ENCODE results near the gene PPP4R1. TPM values are rescaled to one million over a fixed set of nuclear protein-coding genes. Genes with fewer than 3 reads are reported as not detected.

Gene PPP4R1
- total and polyA plus RNA-seq, 2 of the 4 experiments (the other 2 are of a cell fraction) = 80.6 to 123 TPM

- no peak overlapping the region for H2BK20ac ChIP-seq (ENCODE audit: low read depth, low read length)
Observed at GRCh38 chr18:9550429-9550828, 63.9 kb downstream of the PPP4R1 start.

More at GRCh38 chr18:9550429-9550828, 63.9 kb downstream of the PPP4R1 start:
- no peak overlapping the region for H2AK9ac ChIP-seq (replicated peaks; ENCODE audit: low read depth, low read length, poor library complexity)
- H2BK15ac ChIP-seq (ENCODE audit: low read depth, low read length) = no peak overlapping the region
- H3K18ac ChIP-seq (ENCODE audit: low read depth, low read length) = no peak overlapping the region
- H3K27ac ChIP-seq (ENCODE audit: insufficient read depth, low read length) = no peak overlapping the region
- H3K4me3 ChIP-seq (ENCODE audit: insufficient read depth, low read depth, low read length) = no peak overlapping the region
- H3K4ac ChIP-seq (ENCODE audit: low read depth, low read length) = no peak overlapping the region
- H2BK120ac ChIP-seq (ENCODE audit: low read depth, low read length) = no peak overlapping the region
- intact Hi-C loops (cut with micrococcal nuclease) = no loop called here
- H3K79me1 ChIP-seq (ENCODE audit: low read depth in 1 of 2, low read length in 2 of 2) = peaks cover 31 to 67% of the 10 kb centered on the region in 2 experiments
- dilution Hi-C loops (cut with HindIII; ENCODE audit: low sequenced_read_pairs, unreplicated experiment) = no loop called here
- no peak overlapping the region for H4K8ac ChIP-seq (ENCODE audit: low read depth in 2 of 2, low read length in 2 of 2)
- peaks cover 57% of the 10 kb centered on the region for H3K36me3 ChIP-seq (ENCODE audit: control insufficient read depth, insufficient read depth, low read length)
- no peak for DNase-seq
- POLR2A ChIA-PET (ENCODE audit: unreplicated experiment) = no interaction called here
- H3K4me2 ChIP-seq (ENCODE audit: low read depth, low read length) = no peak overlapping the region
- peaks cover 15% of the 10 kb centered on the region; the same call in 1 of the 2 replicates for H3K9me1 ChIP-seq (ENCODE audit: insufficient read depth, low read length)
- H4K91ac ChIP-seq (ENCODE audit: insufficient read depth, low read depth, low read length) = no peak overlapping the region
- H2AFZ ChIP-seq (replicated peaks; ENCODE audit: low read length, poor library complexity) = no peak overlapping the region
- H3K9me3 ChIP-seq (ENCODE audit: control insufficient read depth, insufficient read depth, low read length) = peaks cover 4% of the 10 kb centered on the region
- no peaks in the 10 kb centered on the region for H3K27me3 ChIP-seq (ENCODE audit: control insufficient read depth, insufficient read depth, low read length)
- H4K20me1 ChIP-seq (ENCODE audit: insufficient read depth, low read length) = peaks cover 16% of the 10 kb centered on the region
- WGBS, 2 experiments (ENCODE audit: extremely low coverage in 2 of 2, insufficient read length in 1 of 2) = no CpG with 5 or more reads among the region's 4 CpGs
- H3K56ac ChIP-seq (ENCODE audit: extremely low read depth, insufficient read depth, low read length) = no peak overlapping the region
- H2AK5ac ChIP-seq (ENCODE audit: low read depth, low read length) = no peak overlapping the region
- TF ChIP-seq RCOR1 (IDR thresholded peaks at IDR 0.05; ENCODE audit: insufficient replicate concordance, low read length) (no peak), ELK1 (IDR thresholded peaks at IDR 0.05; ENCODE audit: borderline replicate concordance, low read depth, low read length) (no peak), BHLHE40 (IDR thresholded peaks at IDR 0.05; ENCODE audit: low read depth, low read length) (no peak), USF2 (IDR thresholded peaks at IDR 0.05; ENCODE audit: low read depth, low read length) (no peak), MAZ (IDR thresholded peaks at IDR 0.05; ENCODE audit: borderline replicate concordance, low read depth, low read length) (no peak), CHD1 (IDR thresholded peaks at IDR 0.05; ENCODE audit: low read depth, low read length) (no peak), NFE2L2 (IDR thresholded peaks at IDR 0.05; ENCODE audit: low read depth, low read length) (no peak), CTCF (conservative IDR thresholded peaks at IDR 0.05; ENCODE audit: low read depth, low read length) (no peak), CEBPB (IDR thresholded peaks at IDR 0.05; ENCODE audit: low read depth, low read length) (no peak), POLR2A (IDR thresholded peaks at IDR 0.05; ENCODE audit: low read depth, low read length) (no peak), FOS (IDR thresholded peaks at IDR 0.05; ENCODE audit: low read depth, low read length) (no peak), RFX5 (IDR thresholded peaks at IDR 0.05; ENCODE audit: low read depth, low read length) (no peak), MAFK (IDR thresholded peaks at IDR 0.05; ENCODE audit: low read depth, low read length) (no peak), SMC3 (IDR thresholded peaks at IDR 0.05; ENCODE audit: low read depth, low read length) (no peak), RAD21 (IDR thresholded peaks at IDR 0.05; ENCODE audit: low read length) (no peak), MXI1 (IDR thresholded peaks at IDR 0.05; ENCODE audit: borderline replicate concordance, low read depth, low read length) (no peak)
- CTCF ChIA-PET = no interaction called here
- H4K5ac ChIP-seq (ENCODE audit: low read depth, low read length) = no peak overlapping the region
- peak; percentile 22; the same call in 1 of the 2 replicates for ATAC-seq (ENCODE audit: low read depth)
- BruUV-seq (replicated peaks) = no TSS peak
- in situ Hi-C loops (cut with MboI; ENCODE audit: low sequenced_read_pairs) = no loop called here
- no peak overlapping the region for H3K9ac ChIP-seq (ENCODE audit: low read depth, low read length)
- H3K4me1 ChIP-seq (ENCODE audit: control insufficient read depth, insufficient read depth, low read length) = no peaks in the 10 kb centered on the region; the same call in 1 of the 2 replicates
- H3K14ac ChIP-seq (replicated peaks; ENCODE audit: low read depth, low read length) = no peak overlapping the region
- no peak overlapping the region for H2BK5ac ChIP-seq (ENCODE audit: low read depth, low read length, poor library complexity, severe bottlenecking)
- no peak overlapping the region for H3K23ac ChIP-seq (ENCODE audit: low read depth, low read length)
